HEK293T (cell line): ENCODE data around the gene BLACAT1.
A peak's percentile ranks its signal among the peaks of the same experiment; 100 is the strongest.

ENCODE experiments used
- CTCF ChIA-PET: fragments of 350-600 bp; formaldehyde crosslinking; extraction: SDS; loops from one replicate; lab custom pipeline; 2021; ENCODE audit warnings: antibody characterized with exemption, inconsistent platforms; lab: Yijun Ruan, JAX
- POLR2A ChIA-PET: fragments of 350-600 bp; formaldehyde crosslinking; extraction: SDS; loops from one replicate; lab custom pipeline; 2020; ENCODE audit warnings: antibody characterized with exemption, inconsistent platforms; lab: Yijun Ruan, JAX
- DNase-seq: peaks from one replicate; pipeline ENCODE4 v3.0.0; 2012; ENCODE audit warnings: mixed read lengths; ENCODE audit errors: extremely low spot score
- ARNT ChIP-seq: fragments of 450-650 bp; IDR thresholded peaks from 2 replicates; pipeline ENCODE4 v1.6.1; 2017; ENCODE audit warnings: mild to moderate bottlenecking
- BHLHE40 ChIP-seq: fragments of 450-650 bp; IDR thresholded peaks from 2 replicates; pipeline ENCODE4 v1.6.1; 2016; ENCODE audit warnings: mild to moderate bottlenecking, moderate library complexity, borderline replicate concordance
- CTBP1 ChIP-seq: fragments of 450-650 bp; IDR thresholded peaks from 2 replicates; pipeline ENCODE4 v1.6.1; 2016; ENCODE audit warnings: borderline replicate concordance
- ELF4 ChIP-seq: fragments of 450-650 bp; IDR thresholded peaks from 2 replicates; pipeline ENCODE4 v1.6.1; 2017; ENCODE audit warnings: antibody characterized with exemption
- FOXA1 ChIP-seq: fragments of 450-650 bp; IDR thresholded peaks from 2 replicates; pipeline ENCODE4 v1.6.1; 2016; ENCODE audit warnings: mild to moderate bottlenecking
- FOXK2 ChIP-seq: fragments of 450-650 bp; IDR thresholded peaks from 2 replicates; pipeline ENCODE4 v1.6.1; 2016; ENCODE audit warnings: mild to moderate bottlenecking
- FOXM1 ChIP-seq: fragments of 450-650 bp; IDR thresholded peaks from 2 replicates; pipeline ENCODE4 v1.6.1; 2017; ENCODE audit warnings: mild to moderate bottlenecking, borderline replicate concordance
- HDGF ChIP-seq: fragments of 450-650 bp; IDR thresholded peaks from 2 replicates; pipeline ENCODE4 v1.6.1; 2017; ENCODE audit warnings: antibody characterized with exemption, borderline replicate concordance
- L3MBTL2 ChIP-seq: fragments of 450-650 bp; conservative IDR thresholded peaks from 2 replicates; pipeline ENCODE4 v1.6.1; 2016; ENCODE audit warnings: mild to moderate bottlenecking
- LEF1 ChIP-seq: fragments of 450-650 bp; IDR thresholded peaks from 2 replicates; pipeline ENCODE4 v1.6.1; 2017; ENCODE audit warnings: mild to moderate bottlenecking, borderline replicate concordance
- NFRKB ChIP-seq: fragments of 450-650 bp; IDR thresholded peaks from 2 replicates; pipeline ENCODE4 v1.6.1; 2016; ENCODE audit warnings: mild to moderate bottlenecking, moderate library complexity
- PKNOX1 ChIP-seq: fragments of 450-650 bp; IDR thresholded peaks from 2 replicates; pipeline ENCODE4 v1.6.1; 2016
- SP1 ChIP-seq: fragments of 450-650 bp; IDR thresholded peaks from 2 replicates; pipeline ENCODE4 v1.6.1; 2017
- SUZ12 ChIP-seq: fragments of 450-650 bp; IDR thresholded peaks from 2 replicates; pipeline ENCODE4 v1.6.1; 2016; ENCODE audit warnings: mild to moderate bottlenecking
- TARDBP ChIP-seq: fragments of 450-650 bp; IDR thresholded peaks from 2 replicates; pipeline ENCODE4 v1.6.1; 2016
- ZNF384 ChIP-seq: fragments of 450-650 bp; IDR thresholded peaks from 2 replicates; pipeline ENCODE4 v1.6.1; 2016

The BLACAT1 gene

GRCh38 chr1:205432116-205432515 is 23.7 kb downstream of the BLACAT1 start:
- no peak for DNase-seq
- CTCF ChIA-PET: interaction anchor here (1.1 to 1.7 kb wide), 2 partner anchors 9 to 25 kb away, joined by 3 to 9 read pairs; no protein-coding TSS in a partner anchor
- TF ChIP-seq FOXA1: no peak
- no peak for TF ChIP-seq FOXM1
- no peak for TF ChIP-seq ZNF384
- TF ChIP-seq NFRKB: no peak
- TF ChIP-seq TARDBP: no peak
- no peak for TF ChIP-seq SP1
- TF ChIP-seq CTBP1: no peak
- no peak for TF ChIP-seq SUZ12
- TF ChIP-seq ARNT: no peak
- TF ChIP-seq PKNOX1: no peak
- no peak for TF ChIP-seq ELF4
- POLR2A ChIA-PET: no interaction called here

- DNase-seq: peak; percentile 84
- ChIA-PET CTCF (interaction anchor here (0.5 to 1.7 kb wide), 26 partner anchors 9 to 502 kb away, joined by 3 to 11 read pairs (median 4); partner anchors contain the start of gene LEMD1), POLR2A (no interaction called here)
- 0 out of 2 replicates have a peak, but pooled peaks have one; percentile 27 for TF ChIP-seq FOXM1
- TF ChIP-seq L3MBTL2: peak; percentile 63
- no peak for TF ChIP-seq NFRKB
- peak; percentile 32; the same call in 1 of the 2 replicates for TF ChIP-seq PKNOX1
Observed at GRCh38 chr1:205430696-205431305, 25.0 kb downstream of the BLACAT1 start.

GRCh38 chr1:205429762-205430695 is 25.8 kb downstream of the BLACAT1 start:
- ChIA-PET POLR2A (interaction anchor here (0.7 kb wide), 1 partner anchor 76 kb away, joined by 3 read pairs; no protein-coding TSS in a partner anchor), CTCF (interaction anchor here (0.6 to 1.7 kb wide), 22 partner anchors 8 to 205 kb away, joined by 3 to 11 read pairs (median 4); partner anchors contain the start of gene LEMD1)
- no peak for DNase-seq
- TF ChIP-seq FOXA1: no peak
- TF ChIP-seq TARDBP: no peak
- no peak for TF ChIP-seq SUZ12
- TF ChIP-seq ELF4: no peak
- TF ChIP-seq NFRKB: no peak
- no peak for TF ChIP-seq PKNOX1
- no peak for TF ChIP-seq HDGF
- TF ChIP-seq FOXK2: no peak
- no peak for TF ChIP-seq FOXM1
- no peak for TF ChIP-seq LEF1
- no peak for TF ChIP-seq L3MBTL2

- TF ChIP-seq SP1 (no peak), CTBP1 (no peak), PKNOX1 (no peak), HDGF (no peak), ELF4 (no peak), NFRKB (no peak), ZNF384 (no peak)
- ChIA-PET CTCF (interaction anchor here (0.6 to 0.9 kb wide), 2 partner anchors 14 to 429 kb away, joined by 3 to 4 read pairs; no protein-coding TSS in a partner anchor), POLR2A (no interaction called here)
- no peak for DNase-seq
Observed at GRCh38 chr1:205424901-205425600, 30.8 kb downstream of the BLACAT1 start.

- ChIA-PET CTCF (interaction anchor here (0.9 kb wide), 2 partner anchors 15 kb away, joined by 4 read pairs; no protein-coding TSS in a partner anchor), POLR2A (no interaction called here)
- TF ChIP-seq L3MBTL2 (no peak), FOXK2 (no peak), TARDBP (no peak), PKNOX1 (no peak), ELF4 (no peak), BHLHE40 (no peak), LEF1 (no peak)
- no peak for DNase-seq
Observed at GRCh38 chr1:205423814-205424399, 31.9 kb downstream of the BLACAT1 start.
